Stimulated activated CD4-positive, alpha-beta T cell treated with anti-CD3 and anti-CD28 coated beads, TNF-alpha, amount 100 ng/mL, for 1 hour (primary cell): ENCODE data around the gene GNG10.
"Not testable (repeated sequence)": the region's sequence is repeated elsewhere in the genome, so short reads cannot be mapped to it uniquely, and the experiment has no call there.

ENCODE experiments used
- DNase-seq, 3 donors: peaks; one replicate each; pipeline ENCODE4 v3.0.0-alpha.2; 2020; ENCODE audit warnings: low read depth in 3 of 3, low spot score in 1 of 3

The GNG10 gene

DNA sequence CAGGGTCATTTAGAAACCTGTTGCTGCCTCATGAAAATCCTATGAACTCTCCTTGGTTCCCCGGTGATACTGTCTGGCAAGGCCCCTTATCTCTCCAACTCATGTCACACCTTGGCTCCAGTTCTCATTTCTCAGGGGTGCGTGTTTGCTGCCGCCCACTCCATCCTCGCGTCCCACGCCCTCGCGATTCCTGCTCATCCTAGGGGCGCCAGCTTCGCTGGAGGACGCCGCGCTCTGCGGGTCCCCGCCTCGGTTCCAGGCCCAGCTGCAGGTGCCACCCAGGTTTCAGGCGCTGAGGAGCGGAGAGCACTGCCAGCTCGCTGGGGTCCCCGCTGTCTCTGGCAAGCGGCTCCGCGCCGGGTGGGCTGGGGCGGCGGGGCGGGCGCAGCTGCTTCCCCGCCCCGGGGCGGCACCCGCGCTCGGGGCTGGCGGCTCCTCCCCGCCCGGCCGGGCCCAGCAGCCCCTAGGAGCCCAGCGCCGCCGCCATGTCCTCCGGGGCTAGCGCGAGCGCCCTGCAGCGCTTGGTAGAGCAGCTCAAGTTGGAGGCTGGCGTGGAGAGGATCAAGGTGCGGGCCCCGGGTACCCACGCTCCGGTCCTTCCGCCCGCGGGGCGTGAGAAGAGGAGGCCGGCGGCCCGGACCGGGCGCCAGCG lies at the start of gene GNG10:
TSS of gene GNG10 (plus strand) at position 456 of the 652 bp plus-strand sequence. CDS start at position 486, 30 bp downstream.
- peak; percentile 12 to 59 (median 38) for DNase-seq

DNA sequence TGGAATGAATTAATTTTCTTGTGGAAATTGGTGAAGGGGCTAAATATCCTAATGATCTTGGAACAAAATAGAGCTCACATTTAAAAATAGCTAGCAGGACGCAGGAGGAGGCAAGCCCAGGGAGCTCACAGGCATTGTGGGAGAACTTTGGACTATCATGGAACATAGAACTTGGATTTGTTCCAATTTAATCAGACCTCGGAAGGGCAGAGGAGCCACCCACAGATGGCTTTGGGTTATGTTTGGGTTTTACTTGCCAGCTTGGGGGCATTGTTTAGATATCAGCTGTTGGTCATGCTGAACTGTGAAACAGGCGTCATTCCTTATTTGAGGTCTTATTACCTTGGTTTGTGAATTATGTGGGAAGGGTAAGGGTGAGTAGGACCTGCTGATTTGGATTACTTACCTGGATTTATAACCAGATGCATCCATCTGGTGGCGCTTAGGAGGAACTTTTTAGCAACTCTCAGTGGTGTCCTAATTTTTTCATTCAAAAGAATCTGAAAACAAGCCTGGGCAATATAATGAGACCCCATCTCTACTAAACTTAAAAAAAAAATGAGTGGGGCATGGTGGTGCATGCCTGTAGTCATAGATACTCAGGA lies 47.9 kb upstream of the GNG10 start:
- DNase-seq, result no peak

DNA sequence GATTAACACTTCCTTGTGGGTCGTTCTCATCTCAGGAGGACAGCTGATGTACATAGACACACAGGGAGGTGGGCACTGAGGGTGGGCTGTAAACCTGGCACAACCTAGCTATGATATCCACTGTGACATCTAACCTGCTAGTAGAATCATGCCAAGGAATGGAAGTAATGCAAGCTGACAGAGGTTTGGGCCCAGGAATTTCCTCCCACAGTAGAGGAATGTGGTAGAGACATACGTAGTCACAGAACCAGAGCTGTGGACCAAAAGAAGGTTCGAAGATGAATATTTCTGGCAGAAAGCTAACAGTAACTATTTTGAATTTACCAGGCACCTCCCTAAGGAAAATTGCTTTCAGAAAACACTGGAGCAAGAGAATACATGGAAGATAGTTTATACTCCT lies 45.5 kb upstream of the GNG10 start:
- DNase-seq, result no peak

DNA sequence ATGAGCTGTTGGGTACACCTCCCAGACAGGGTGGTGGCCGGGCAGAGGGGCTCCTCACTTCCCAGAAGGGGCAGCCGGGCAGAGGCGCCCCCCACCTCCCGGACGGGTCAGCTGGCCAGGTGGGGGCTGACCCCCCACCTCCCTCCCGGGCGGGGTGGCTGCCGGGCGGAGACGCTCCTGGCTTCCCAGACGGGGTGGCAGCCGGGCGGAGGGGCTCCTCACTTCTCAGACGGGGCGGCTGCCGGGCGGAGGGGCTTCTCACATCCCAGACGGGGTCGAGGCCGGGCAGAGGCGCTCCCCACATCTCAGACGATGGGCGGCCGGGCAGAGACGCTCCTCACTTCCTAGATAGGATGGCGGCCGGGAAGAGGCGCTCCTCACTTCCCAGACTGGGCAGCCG lies 44.1 kb upstream of the GNG10 start:
- DNase-seq, result not testable (repeated sequence)

DNA sequence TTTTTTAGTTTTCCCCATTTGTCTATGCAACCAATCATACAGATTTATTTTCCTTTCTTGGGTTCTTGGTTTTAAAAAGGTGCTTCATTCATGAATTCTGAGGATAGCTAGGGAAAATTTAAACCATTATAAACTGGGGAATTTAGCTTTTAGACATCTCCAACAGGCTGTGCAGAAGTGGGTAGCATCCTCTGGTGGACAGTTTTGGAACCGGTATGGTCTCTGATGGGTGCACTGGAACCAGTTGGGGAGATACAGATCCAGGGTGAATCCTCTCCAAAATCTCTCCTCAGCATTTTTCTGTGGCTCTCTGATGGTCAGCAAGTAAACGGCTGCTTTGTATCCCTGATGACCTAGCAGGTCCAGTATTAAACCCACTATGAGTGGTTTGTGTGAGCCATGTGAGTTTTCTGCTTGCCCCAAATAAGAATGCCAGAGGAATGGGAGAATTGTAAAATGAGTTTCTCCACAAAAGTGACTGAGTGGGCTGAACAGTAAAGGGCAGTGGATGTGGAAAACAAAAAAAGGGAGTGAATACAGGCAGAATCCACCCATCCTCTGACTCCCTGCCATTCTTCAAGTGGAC lies 39.4 kb upstream of the GNG10 start:
- DNase-seq, result no peak

DNA sequence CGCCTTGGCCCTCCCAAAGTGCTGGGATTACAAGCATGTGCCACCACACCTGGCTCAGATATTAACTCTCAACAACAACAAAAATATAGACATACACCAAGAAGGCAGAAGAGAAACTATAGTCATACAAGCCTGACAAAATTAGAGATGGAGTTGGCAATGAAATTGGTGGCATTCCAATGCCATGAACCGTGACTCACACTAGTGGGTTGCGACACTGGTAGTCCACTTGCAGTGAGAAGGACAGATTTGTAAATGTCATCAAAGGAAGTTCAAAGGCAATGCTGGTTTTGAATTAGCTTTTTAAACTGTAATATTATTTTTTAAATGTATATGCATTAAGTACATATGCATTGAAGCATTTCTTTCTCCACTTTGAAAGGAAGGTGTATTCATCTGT lies 38.8 kb upstream of the GNG10 start:
- no peak for DNase-seq

DNA sequence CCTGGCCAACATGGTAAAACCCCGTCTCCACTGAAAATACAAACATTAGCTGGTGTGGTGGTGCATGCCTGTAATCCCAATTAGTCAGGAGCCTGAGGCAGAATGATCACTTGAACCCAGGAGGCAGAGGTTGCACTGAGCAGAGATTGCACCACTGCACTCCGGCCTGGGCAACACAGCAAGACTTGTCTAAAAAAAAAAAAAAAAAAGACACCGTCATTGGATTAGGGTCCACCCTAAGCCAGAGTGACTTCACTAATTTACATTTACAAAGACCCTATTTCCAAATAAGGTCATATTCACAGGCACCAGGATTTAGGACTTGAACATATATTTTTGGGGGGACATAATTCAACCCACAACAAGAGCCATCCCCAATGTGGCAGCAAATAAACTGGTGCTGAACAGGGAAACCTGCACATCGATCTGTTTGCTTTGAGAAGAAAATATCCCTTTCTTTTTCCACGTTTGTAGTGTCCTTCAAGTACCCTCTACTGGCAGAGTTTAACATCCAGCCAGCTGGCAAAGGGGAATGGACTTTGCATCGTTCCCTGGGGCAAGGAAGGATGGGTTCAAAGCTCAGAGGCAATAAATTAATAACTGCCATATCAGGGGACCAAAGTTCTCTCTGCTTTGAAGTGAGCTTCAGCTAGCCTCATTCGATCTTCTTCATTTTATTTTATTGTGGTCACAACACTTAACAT lies 34.0 kb upstream of the GNG10 start:
- DNase-seq, result no peak

DNA sequence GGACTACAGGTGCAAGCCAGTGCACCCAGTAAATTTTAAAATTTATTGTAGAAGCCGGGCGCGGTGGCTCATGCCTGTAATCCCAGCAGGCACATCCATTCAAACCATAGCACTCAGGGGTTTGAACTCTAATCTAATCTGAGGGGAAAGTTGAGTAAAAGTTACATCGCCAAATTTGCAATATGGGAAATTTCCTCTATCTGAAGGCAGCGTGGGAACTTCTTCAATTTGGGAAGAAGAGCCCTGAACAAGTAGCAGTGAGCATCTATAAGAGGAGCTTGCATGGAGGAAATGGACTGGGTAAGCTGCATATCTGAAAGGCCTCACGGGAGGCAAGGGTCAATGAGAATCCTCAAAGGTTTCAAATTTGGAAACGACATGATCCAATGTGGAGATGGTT lies 33.0 kb upstream of the GNG10 start:
- no peak for DNase-seq

DNA sequence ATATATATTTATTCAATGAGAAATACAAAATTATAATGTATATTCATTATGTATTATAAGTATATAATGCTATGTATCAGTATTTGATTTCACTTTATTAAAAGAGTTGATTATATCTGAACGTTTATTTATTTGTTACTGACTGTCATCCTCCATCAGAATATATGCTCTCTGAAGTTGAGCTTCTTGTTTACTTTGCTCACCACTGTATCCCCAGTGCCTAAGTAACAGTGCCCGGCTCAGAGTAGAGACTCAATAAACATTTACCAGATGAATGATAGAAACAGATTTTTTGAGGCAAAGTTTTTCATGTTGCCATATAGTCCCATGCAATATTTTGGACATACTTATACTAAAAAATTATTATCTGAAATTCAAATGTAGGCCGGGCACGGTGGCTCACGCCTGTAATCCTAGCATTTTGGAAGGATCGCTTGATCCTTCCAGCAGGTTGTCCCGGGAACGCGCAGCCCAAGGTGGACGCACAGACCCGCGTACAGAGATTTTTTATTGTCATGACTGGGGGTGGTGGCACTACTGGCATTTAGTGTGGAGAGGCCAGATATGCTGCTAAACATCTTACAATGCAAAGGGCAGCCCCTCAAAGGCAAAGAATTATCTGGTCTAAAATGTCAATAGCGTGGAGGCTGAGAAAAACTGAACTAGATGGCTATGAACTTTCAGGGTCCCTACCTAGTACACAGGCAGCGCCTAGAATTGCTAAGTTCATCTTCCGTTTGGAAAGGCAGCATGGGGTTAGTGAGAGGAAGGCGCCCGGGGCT lies 31.0 kb upstream of the GNG10 start:
- no peak for DNase-seq

DNA sequence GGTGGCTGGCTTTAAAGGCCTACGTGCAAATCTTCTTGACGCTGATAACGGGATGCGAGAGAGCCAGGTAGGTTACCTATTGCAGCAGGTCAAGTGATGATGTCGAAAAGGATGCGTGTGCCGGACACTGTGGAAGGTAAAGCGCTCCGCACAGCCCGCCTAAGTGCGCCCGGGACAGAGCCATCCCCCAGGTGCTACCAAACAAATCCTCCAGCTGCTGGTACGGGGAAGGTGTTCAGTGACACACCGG lies 30.5 kb upstream of the GNG10 start:
- DNase-seq, result no peak

DNA sequence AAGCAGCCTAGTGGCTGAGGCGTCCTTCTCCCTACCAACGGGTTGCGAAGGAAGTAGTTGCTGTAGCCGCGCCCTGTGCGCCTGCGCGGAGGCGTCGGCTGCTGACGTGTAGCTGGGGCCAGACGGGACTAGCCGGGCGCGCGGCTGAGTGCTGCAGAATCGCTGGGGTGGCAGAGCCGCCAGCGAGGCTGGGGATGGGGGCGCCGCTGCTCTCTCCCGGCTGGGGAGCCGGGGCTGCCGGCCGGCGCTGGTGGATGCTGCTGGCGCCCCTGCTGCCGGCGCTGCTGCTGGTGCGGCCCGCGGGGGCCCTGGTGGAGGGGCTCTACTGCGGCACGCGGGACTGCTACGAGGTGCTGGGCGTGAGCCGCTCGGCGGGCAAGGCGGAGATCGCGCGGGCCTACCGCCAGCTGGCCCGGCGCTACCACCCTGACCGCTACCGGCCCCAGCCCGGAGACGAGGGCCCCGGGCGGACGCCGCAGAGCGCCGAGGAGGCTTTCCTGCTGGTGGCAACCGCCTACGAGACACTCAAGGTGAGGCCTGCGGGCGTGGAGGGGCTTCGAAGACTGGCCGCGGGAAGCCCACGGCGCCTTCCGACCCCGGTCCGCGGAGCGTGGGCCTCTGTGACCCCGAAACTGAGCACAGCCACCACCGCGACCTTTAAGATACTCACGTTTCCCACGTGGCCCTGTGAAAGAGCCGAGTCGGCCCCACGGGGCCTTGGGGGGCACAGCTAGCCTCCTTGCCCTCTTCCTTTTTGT lies 30.0 kb upstream of the GNG10 start, which contains the start of gene DNAJC25:
TSS of gene DNAJC25 (plus strand) at position 121 of the 758 bp plus-strand sequence. CDS start at position 195, 74 bp downstream.
- DNase-seq, result peak; percentile 86 to 95 (median 93)

DNA sequence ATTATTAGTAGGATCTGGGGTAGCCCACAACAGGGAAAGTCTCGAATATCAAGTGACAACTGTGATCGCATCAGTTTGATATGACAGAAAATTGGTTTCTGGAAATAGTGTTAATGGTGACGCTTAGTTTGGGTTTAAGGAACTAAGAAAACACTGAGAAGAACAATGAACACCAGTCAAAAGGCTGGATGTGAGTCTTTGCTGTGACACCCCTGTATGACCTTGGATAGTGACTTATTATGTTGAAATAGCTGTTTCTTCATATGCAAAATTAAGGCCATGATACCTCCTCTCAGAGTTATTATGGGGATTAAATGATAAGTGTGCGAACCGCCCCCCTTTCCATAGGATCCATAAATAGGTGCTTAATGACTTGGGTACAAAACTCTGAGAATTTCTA lies 29.3 kb upstream of the GNG10 start:
- no peak for DNase-seq

DNA sequence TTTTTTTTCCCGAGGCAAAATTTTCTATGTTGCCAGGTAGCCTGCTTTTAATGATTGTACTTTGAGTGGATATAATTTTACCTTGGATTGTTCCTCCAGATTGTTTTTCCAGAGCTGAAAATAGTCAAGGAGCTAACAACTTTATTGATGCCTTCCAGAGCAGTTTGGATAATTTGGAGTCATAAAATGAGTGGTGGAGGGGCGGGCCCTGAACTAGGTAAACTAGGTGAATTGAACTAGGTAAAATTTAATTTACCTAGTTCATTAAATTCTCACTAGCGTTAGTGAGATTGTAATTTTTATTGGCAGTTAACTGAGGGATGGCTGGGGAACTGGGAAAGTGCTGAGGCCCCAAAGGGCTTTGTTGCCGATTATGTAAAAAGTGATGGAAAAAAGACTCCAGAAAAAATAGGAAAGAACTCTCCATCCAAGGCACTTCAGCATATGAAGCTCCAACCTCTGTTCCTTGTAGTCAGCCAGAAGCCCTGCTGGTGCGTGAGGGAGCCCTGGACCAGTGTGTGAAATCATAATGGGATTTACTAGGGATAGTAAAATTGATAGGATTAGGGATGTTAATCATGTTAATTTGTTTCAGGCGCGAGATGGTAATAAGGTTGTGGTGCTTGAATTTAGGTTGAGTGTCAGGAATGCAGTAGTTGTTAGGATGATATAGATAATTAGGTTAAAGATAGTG lies 28.6 kb upstream of the GNG10 start:
- DNase-seq, result no peak

DNA sequence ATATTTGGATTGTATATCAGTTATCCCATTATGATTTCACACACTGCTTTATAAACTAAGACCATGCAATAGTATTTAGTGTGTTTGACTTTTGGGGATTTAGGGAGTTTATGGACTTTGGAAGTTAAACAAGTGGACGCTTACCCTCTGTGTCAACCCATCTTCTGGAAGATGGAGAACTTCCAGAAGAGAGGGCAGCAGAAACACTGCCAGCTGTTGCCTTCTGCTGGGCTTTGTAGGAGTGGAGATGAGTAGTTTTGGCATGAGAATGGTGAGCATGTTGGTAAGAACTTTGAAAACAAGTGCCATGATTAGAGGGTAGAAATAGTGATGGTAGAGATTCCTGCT lies 28.0 kb upstream of the GNG10 start:
- DNase-seq, result no peak

DNA sequence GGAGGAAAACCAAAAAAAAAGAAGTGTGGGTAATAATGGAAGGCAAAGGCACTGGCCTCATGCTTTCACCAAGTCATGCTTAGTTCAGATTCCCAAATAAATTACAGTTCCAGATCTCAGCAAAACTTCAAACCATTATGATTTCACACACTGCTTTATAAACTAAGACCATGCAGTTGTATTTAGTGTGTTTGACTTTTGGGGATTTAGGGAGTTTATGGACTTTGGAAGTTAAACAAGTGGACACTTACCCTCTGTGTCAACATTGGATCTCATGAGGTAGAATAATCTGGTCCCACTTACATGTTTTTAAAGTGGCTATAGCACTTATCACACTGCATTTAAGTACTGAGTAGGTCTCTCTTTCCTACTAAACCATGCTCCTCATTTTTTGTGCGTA lies 26.5 kb upstream of the GNG10 start:
- no peak for DNase-seq

DNA sequence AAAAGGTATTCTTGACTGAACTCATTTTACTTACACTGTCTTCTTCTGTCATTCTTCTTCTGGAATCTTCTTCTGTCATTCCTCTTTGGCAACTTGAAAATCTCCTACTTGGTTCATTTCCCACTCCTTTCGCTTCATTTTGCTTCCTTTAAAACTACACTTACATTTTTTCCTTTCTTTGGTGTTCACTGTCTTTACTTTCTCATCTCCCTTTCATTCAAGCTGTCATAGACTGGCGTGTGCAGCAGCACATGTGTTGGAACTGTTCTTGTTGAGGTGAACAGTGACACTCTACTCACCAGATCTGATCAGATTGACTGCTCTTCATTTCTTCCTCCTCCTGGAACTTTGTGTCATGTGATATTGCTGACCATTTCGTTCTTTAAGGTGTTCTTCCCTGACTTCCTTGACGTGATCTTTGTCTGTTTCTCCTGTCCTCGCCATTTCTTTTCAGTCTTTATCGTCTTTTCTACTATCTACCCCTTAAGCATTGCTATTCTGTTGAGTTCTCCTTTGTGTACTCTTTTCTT lies 23.9 kb upstream of the GNG10 start:
- no peak for DNase-seq

DNA sequence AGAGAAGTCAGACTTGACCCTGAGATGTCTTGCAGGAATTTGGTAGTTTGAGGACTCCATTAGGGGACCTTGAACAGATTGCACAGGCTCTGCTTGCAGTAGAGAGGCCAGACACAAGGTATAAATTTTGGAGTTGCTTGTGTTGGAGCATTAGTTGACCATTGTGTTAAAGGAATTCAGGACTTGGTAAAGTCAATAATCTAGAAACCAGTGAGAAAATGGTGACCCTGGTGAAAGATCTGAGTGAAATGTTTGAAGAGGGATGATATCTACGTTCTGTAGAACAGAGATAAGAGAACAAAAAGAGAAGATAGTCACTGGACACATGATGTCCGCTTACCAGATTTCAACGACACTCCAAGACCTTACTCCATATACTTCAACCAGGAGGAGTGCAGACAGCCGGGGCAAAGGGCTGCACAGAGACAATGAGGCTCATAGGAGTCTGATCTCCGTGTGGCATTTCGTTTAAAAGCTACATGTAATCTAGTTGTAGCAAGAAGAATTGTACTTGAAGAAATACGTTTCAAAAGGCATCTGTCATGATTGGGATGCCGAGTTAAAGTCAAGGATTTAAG lies 17.1 kb upstream of the GNG10 start:
- no peak for DNase-seq

DNA sequence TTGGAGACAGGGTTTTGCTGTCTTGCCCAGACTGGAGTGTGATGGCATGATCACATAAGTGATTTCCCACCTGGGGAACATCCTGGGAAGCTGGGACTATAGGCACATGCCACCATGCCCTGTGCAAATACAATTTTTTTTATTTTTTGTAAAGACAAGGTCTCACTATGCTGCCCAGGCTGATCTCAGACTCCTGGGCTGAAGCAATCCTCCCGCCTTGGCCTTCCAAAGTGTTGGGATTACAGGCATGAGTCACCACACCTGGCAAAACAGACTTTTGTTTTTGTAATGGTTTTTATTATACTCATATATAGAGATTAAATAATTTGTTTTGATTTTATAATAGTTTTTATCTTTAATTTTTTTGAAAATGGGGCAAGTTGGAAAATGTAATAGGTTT lies 15.6 kb upstream of the GNG10 start:
- DNase-seq, result no peak

DNA sequence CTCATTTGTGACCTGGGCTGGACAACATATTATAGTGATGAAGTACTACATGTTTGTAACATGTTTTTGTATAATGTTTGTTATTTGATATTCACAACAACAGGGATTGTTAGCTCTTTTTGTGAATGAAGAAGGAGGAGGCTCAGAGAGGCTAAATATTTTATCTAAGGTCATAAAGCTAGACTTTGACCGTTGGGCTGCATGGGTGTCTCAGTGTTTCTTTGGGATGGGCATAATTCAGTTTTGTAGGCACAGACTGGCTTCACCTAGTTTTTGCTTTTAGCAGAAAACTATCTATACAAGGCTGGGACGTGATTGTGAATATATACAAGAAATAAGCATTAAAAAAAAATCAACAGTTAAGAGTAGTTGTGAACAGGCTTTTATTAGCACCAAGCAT lies 15.0 kb upstream of the GNG10 start:
- no peak for DNase-seq

DNA sequence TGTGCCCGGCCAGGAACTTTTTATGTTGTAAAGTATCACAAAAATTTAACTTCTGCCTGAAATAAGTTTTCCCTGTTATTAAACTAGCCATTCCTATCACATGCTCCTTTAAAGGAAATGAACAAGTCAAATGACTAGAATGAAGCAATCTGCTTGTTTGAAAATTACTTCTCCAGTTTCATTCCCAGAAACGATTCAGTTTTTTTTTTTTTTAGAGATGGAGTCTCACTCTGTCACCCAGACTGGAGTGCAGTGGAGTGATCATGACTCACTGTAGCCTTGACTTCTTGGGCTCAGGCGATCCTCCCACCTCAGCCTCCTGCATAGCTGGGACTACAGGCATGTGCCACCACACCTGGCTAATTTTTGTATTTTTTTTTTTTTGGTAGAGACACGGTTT lies 13.3 kb upstream of the GNG10 start:
- DNase-seq, result no peak
